DMS79 (cell line): ENCODE measurements around the gene TNFRSF1A.
A peak's percentile ranks its signal among the peaks of the same experiment; 100 is the strongest.

Source experiments
- DNase-seq: peaks from one replicate; lab custom pipeline; 2025; lab: John Stamatoyannopoulos, UW

TNFRSF1A gene

GRCh38 chr12:6374028-6374785, 32.3 kb upstream of the TNFRSF1A start:
- no peak for DNase-seq

DNA sequence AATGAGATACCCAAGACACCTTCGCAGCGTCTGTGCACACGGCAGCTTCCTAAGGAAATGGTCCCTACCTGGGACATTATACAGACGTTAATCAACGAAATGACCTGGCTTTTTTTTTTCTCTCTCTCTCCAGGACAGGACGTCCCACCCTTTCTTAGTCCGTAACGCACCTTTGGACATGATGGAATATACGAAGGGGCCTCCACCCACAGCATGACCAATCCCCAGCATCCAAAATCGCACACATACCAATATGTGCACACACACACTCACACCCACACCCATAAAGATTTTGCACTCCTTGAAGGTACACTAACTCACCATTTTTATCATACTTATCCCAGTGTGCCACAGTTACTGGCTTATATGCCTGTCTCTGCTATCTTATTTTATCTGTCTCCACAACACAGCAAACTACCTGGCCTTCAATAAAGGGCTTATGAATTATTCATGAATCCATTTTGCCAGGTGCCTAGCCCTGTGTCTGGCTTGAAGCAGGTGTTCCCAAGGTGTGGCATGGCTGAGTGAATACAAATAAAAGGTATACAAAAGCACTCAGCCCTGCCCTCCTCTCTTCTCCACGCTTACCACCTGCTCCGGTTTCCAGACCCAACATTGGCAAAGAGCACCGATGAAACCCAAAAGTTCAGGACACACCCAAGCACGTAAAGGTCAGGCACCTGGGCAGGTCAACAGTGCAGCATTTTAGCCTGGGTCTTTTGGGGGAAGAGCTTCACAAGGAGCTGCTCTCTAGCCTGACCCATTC, 31.3 kb upstream of the TNFRSF1A start:
- peak; percentile 92 for DNase-seq

DNA sequence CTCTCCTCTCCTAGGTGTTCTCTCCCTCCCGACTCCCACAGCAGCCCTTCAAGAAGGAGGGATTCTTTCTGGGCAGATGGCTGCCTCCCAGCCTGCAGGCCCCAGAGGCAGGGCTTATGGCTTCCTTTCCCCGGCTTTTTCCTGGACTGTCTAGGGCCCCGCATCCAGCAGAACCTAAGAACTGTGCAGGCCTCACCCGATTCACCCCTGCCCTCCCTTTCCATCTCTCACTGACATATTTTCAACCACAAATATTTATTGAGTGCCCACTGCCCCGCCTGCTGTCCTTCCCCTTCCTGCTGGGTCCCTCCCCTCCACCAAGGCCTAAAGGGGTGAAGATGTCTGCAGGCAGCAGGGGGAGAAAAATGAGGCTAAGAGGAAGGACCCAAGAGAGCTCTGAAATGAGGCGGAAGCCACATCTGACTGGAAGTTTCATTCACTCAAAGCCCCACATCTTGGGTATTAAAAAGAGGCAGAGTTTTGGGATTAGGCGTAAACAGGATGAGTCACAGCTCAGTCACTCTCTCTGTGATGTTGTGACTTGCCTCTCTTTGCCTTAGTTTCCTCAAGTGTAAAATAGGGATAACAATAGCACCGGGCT, 30.6 kb upstream of the TNFRSF1A start:
- DNase-seq, result peak; percentile 86

DNA sequence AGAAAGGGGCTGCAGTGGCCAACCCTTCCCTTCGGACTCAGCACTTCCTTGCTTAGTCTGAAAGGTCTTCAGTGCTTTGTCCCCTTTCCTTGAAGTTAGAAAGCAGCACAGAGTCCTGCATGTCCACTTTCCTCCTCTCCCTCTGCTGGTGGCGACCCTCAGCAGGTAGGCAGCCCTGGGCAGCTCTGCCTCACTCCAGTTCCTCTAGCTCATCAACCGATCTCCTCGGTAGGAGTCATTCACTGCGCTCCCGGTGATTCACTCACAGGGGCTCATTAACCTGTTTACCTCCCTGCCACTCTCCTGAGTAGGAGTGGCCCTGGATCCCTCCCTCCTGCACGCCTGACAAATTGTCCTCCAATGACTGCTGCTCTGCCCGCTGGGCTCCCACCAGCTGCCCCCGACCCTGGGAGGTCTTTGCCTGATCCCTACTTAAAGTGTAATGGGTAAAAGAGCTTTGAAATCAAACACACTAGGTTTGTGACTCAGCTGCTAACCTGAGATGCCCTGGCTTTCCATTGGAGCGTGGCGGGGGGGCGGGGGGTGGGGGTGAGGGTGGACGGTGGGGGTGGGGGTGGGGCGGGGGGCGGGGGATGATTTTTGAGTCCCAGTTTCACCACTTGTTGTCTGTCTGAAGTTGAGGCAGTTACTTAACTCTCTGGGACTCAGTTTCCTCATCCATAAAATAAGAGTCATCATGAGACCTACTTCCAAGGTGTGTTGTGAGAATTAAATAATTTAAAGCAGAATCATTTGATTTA, 29.3 kb upstream of the TNFRSF1A start:
- peak; percentile 91 for DNase-seq

DNA sequence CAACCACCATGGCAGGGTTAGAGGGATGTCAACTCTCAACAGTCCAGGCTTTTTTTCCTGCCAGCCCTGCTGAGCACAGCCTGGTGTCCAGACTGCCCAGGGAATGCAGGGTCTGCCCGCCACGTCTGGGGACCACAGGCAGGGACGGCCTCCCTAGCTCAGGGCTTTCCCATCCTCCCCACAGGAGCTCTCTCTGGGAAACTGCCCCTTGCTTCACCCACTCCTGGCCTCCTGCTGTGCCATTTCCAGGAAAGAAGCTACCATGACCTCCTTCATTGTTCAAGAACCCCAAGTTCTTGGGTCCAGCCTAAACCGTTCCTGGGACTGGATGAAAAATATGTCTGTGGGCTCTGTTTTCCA, 28.7 kb upstream of the TNFRSF1A start:
- DNase-seq, result no peak

DNA sequence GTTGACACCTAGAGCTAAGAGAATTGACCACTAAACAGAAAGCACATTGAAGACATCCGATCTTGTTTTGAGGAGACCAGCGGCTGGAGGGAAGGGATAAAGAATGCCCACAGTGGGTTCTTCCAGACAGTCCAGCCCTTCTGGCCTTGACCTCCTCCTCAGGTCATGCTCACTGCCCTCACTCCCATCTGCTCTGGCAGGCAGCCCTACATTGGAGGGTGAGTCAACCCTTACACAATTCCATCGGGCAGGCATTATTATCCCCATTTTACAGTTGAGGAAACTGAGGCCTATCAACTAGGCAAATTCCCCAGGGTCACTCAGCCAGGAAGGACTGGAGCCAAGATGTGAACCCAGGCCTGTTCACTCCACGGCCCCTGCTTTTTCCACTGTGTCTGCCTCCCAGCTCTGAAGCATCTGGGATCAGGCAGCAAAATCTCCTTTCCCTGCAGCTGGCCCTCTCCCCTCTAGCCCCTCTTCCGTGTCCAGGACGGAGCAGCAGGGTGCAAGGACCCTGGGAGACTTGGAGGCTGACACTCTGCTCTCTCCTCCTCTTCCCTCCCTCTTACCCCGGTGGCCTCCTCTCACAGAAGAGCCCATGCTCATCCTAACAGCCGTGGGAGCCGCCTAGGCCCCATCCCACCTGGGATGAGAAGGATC, 28.2 kb upstream of the TNFRSF1A start:
- no peak for DNase-seq

DNA sequence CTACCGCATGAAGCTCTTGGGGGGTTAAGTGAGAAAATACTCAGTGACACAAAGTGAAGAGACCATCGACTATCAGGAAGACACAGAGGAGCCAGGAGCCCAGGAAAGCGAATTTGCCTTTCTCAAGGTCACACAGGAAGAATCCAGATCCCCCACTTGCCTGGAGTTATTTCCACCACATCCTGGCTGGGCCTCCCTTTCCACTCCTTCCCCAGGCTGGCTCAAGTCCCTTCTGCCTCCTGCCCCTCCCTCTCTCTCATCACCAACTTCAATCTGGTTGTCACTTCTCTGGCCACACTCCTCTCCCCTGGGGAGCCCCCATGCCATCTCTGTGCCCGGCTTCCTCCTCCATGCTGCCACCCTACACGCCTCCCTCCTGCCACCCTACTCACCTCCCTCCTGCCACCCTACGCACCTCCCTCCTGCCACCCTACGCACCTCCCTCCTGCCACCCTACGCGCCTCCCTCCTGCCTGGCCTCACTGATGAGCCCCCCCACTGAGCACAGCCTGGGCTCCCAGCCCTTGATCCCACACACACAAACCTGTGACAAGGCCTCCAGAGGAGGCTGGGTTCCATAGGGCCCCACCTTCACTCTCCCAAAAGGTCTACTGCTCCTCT, 27.1 kb upstream of the TNFRSF1A start:
- no peak for DNase-seq

- no peak for DNase-seq
These were observed 26.4 kb upstream of the TNFRSF1A start for GRCh38 chr12:6367969-6368892.

GRCh38 chr12:6367065-6367968, 25.4 kb upstream of the TNFRSF1A start:
- DNase-seq, result peak; percentile 73

- no peak for DNase-seq
These were observed 22.1 kb upstream of the TNFRSF1A start for GRCh38 chr12:6364044-6364374.

DNA sequence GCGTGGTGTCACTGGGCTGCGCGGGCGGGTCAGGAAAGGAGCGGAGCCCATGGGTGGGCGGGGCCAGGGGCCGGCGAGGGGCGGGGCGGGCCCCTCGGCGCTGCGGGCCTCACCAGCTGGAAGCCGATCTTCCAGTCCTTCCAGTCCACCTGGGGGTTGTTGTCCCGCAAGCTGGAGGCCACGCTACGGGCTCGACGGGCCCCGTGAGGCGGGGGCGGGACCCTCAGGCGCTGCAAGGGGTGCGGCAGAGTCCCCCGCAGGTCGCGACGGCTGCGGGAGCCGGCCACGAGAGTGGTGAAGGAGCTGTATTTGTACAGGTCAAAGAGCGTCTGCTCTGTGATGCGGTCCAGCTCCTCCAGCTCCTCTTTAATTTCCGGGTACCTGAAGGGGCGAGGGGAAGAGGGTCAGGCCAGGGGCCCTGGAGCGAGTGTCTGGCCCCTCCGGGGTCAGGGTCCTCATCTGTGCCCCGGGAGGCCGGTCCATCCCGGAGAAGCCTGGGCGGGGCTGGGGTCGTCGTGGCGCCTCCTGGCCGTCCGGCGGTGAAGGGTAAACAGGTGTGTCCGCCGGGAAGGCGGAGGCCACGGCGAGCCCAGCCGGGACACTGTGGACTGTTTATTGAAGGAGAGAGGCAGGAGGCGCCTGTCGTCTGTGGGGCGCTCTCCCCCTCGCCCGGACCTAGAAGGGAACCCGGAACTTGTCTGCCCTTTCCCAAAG, 21.6 kb upstream of the TNFRSF1A start:
- no peak for DNase-seq

DNA sequence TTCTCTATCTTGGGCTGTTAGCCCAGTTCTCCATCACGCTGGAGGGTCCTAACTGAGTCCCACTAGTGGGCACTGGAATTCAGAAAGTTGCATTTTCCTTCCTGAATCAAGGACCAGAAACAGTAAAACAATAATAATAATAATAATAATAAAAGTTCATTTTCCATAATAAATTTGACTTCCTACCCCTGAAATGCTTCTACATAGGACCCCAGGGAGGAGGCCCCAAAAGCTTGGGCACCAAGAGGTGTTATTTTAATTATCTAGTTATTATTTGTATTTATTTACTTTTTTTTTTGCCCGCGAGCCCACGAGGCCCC, 21.1 kb upstream of the TNFRSF1A start:
- DNase-seq, result no peak

DNA sequence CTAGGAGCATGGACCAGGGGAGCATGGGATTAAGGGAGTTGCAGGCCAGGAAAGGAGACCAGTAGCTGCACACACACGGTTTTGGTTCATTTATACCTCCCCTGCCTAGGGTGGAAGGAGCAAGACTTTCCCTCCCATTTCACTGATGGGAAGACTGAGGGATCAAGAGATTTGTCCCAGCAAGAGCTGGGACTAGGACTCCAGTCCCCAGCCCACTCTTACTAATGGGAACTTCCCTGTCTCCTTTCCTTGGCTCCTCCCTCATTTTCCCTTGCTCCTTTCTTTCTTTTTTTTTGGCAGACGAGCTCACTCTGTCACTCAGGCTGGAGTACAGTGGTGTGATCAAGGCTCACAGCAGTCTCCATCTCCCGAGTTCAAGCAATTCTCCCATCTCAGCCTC, 20.5 kb upstream of the TNFRSF1A start:
- no peak for DNase-seq

GRCh38 chr12:6361834-6362233, 20.0 kb upstream of the TNFRSF1A start:
- DNase-seq, result no peak

DNA sequence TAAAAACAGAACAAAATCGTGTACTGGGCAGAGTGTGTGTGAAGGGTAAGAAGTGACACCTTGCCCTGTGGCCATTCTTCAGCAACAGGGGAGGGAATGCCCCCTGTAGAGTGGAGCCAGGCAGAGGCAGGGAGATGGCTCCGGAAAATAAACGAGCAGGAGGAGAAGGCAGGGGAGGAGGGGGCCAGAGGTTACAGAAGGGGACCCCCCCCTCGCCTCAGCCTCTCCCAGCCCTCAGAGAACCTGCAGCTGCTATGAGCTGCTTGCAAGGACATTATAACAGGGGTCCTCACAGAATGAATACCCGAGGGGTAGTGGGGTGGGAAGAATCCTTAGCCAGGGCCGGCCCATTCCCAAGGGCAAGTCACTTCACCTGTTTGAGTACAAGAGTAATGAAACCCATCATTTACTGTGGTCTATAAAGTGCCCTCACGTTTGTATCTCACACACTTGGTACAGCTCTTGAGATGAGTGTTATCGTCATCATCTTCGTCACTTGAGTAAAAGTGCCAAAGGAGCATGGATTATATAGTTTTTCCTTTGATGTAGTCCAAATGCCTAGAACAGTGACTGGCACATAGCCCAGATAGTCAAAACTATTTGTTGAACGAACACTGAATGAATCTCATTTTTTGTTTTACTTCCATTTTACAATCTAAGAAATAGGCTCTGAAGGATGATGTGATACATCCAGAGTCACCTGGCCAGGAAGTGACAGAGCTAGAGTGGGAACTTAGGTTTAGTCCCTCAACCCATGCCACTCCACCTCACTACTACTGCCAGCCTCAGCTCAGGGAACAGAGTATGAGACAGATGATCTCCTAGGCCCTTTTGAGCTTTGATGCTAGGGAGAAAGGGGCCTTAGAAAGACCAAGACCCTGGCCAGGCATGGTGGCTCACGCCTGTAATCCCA, 19.0 kb upstream of the TNFRSF1A start:
- DNase-seq, result peak; percentile 95

- no peak for DNase-seq
These were observed 18.2 kb upstream of the TNFRSF1A start for GRCh38 chr12:6360080-6360571.

- no peak for DNase-seq
These were observed 17.0 kb upstream of the TNFRSF1A start for GRCh38 chr12:6358881-6359280.

- DNase-seq, result no peak
These were observed 14.5 kb upstream of the TNFRSF1A start for GRCh38 chr12:6356374-6356820.
